GM23338 (cell line): ENCODE data around the gene SERPINA5. TPM values are rescaled to one million over a fixed set of nuclear protein-coding genes. Genes with fewer than 3 reads are reported as not detected.

ENCODE experiments used
- ATAC-seq: fragments of 200-7000 bp; cut with Tn5 transposase; 3 replicates; pipeline ENCODE4 v1.9.1; 2020
- DNase-seq: peaks from one replicate; pipeline ENCODE4 v3.0.0-alpha.2; 2015; ENCODE audit warnings: low spot score
- H2AFZ ChIP-seq: fragments of 200-600 bp; sonication (generic); 2 replicates; pipeline ENCODE4 v1.8.0; 2016; ENCODE audit warnings: antibody characterized with exemption, mild to moderate bottlenecking, moderate library complexity
- H3F3A ChIP-seq: fragments of 200-600 bp; sonication (generic); replicated peaks from 2 replicates; pipeline ENCODE4 v1.8.0; 2017; ENCODE audit warnings: antibody characterized with exemption, mixed run types, low read depth
- H3K27ac ChIP-seq: fragments of 200-600 bp; sonication (generic); 2 replicates; pipeline ENCODE4 v1.6.1; 2016; ENCODE audit warnings: low read depth
- H3K27me3 ChIP-seq: fragments of 200-600 bp; sonication (generic); 2 replicates; pipeline ENCODE4 v1.8.0; 2016; ENCODE audit warnings: mild to moderate bottlenecking, mixed run types, moderate library complexity; ENCODE audit not compliant: insufficient read depth
- H3K36me3 ChIP-seq: fragments of 200-600 bp; sonication (generic); 2 replicates; pipeline ENCODE4 v1.8.0; 2016; ENCODE audit warnings: mild to moderate bottlenecking; ENCODE audit not compliant: insufficient read depth
- H3K4me1 ChIP-seq: fragments of 200-600 bp; sonication (generic); 2 replicates; pipeline ENCODE4 v1.8.0; 2016; ENCODE audit warnings: mild to moderate bottlenecking, moderate library complexity; ENCODE audit not compliant: insufficient read depth
- H3K4me2 ChIP-seq: fragments of 200-600 bp; sonication (generic); 2 replicates; pipeline ENCODE4 v1.7.1; 2017; ENCODE audit warnings: mixed run types
- H3K4me3 ChIP-seq: fragments of 200-600 bp; sonication (generic); 2 replicates; pipeline ENCODE4 v1.6.1; 2016; ENCODE audit warnings: mixed run types
- H3K79me2 ChIP-seq: fragments of 200-600 bp; sonication (generic); replicated peaks from 2 replicates; pipeline ENCODE4 v1.8.0; 2017; ENCODE audit warnings: mild to moderate bottlenecking; ENCODE audit not compliant: insufficient read depth
- H3K9me2 ChIP-seq: fragments of 200-600 bp; sonication (generic); 2 replicates; pipeline ENCODE4 v1.8.0; 2017; ENCODE audit not compliant: insufficient read depth
- H4K20me1 ChIP-seq: fragments of 200-600 bp; sonication (generic); replicated peaks from 2 replicates; pipeline ENCODE4 v1.8.0; 2017; ENCODE audit warnings: mild to moderate bottlenecking; ENCODE audit not compliant: insufficient read depth
- H3K27ac Mint-ChIP-seq: 2 replicates; pipeline ENCODE4 v1.8.0; 2020; ENCODE audit warnings: inconsistent platforms, mild to moderate bottlenecking, moderate library complexity, mixed read lengths
- H3K27me3 Mint-ChIP-seq: 3 replicates; pipeline ENCODE4 v1.8.0; 2022; ENCODE audit warnings: low read depth, mild to moderate bottlenecking, moderate library complexity, mixed read lengths, inconsistent platforms; ENCODE audit not compliant: insufficient read depth, poor library complexity
- H3K36me3 Mint-ChIP-seq: 3 replicates; pipeline ENCODE4 v1.8.0; 2021; ENCODE audit warnings: low read depth, mild to moderate bottlenecking, inconsistent platforms, moderate library complexity, mixed read lengths
- H3K4me1 Mint-ChIP-seq: 3 replicates; pipeline ENCODE4 v1.8.0; 2020; ENCODE audit warnings: mild to moderate bottlenecking, inconsistent platforms, mixed read lengths
- H3K4me3 Mint-ChIP-seq: 3 replicates; pipeline ENCODE4 v1.8.0; 2021; ENCODE audit warnings: moderate library complexity, mild to moderate bottlenecking, inconsistent platforms, mixed read lengths
- H3K9me3 Mint-ChIP-seq: 3 replicates; pipeline ENCODE4 v1.8.0; 2020; ENCODE audit warnings: moderate library complexity, mild to moderate bottlenecking, inconsistent platforms, mixed read lengths
- CREB1 ChIP-seq: fragments of 250-450 bp; sonication (Bioruptor Pico); IDR thresholded peaks from 2 replicates; pipeline ENCODE4 v1.5.0; 2020; ENCODE audit warnings: low read depth, mild to moderate bottlenecking, moderate library complexity
- EZH2 ChIP-seq: fragments of 200-600 bp; sonication (generic); IDR thresholded peaks from one replicate; pipeline ENCODE4 v1.8.0; 2017; ENCODE audit warnings: antibody characterized with exemption, mild to moderate bottlenecking, low read depth; ENCODE audit not compliant: unreplicated experiment
- EZH2phosphoT487 ChIP-seq: fragments of 200-600 bp; sonication (generic); IDR thresholded peaks from one replicate; pipeline ENCODE4 v1.8.1; 2018; ENCODE audit warnings: antibody characterized with exemption; ENCODE audit not compliant: unreplicated experiment
- JUNB ChIP-seq: IDR thresholded peaks from one replicate; pipeline ENCODE4 v1.6.1; 2016; ENCODE audit warnings: antibody characterized with exemption; ENCODE audit not compliant: unreplicated experiment
- NANOG ChIP-seq: IDR thresholded peaks from 2 replicates; pipeline ENCODE4 v1.6.1; 2016; ENCODE audit warnings: antibody characterized with exemption, borderline replicate concordance
- POLR2AphosphoS5 ChIP-seq: IDR thresholded peaks from 2 replicates; pipeline ENCODE4 v1.6.1; 2016; ENCODE audit warnings: antibody characterized with exemption, low read depth
- STAT1 ChIP-seq: IDR thresholded peaks from one replicate; pipeline ENCODE4 v1.6.1; 2016; ENCODE audit warnings: antibody characterized with exemption; ENCODE audit not compliant: unreplicated experiment
- ZNF114 ChIP-seq: fragments of 250-450 bp; sonication (Bioruptor Pico); IDR thresholded peaks from 2 replicates; pipeline ENCODE4 v1.5.0; 2020; ENCODE audit warnings: mild to moderate bottlenecking, moderate library complexity
- ZNF331 ChIP-seq: fragments of 250-450 bp; sonication (Bioruptor Pico); IDR thresholded peaks from 2 replicates; pipeline ENCODE4 v1.5.0; 2020; ENCODE audit warnings: low read depth, mild to moderate bottlenecking, moderate library complexity
- polyA plus RNA-seq: library from polyadenylated mRNA; unstranded; fragments of >200 nt; fragmentation: Nextera tagmentation; extraction: Ambion mirVana; gene quantifications from 2 replicates; pipeline ENCODE4 v1.2.1, GENCODE V29; 2016
- total RNA-seq: library from RNA; depleted of rRNA; stranded (reverse); fragments of >200 nt; shearing (Covaris generic); gene quantifications from 2 replicates; pipeline ENCODE4 v1.2.3, GENCODE V29; 2014
- TF ChIP-seq, protein P1 (sequence below): IDR thresholded peaks from 2 replicates; pipeline ENCODE4 v1.6.1; 2016; ENCODE audit warnings: antibody characterized with exemption
- TF ChIP-seq, protein P2 (sequence below): fragments of 250-450 bp; sonication (Bioruptor Pico); IDR thresholded peaks from 2 replicates; pipeline ENCODE4 v1.5.0; 2020; ENCODE audit warnings: mild to moderate bottlenecking, moderate library complexity
- TF ChIP-seq, protein P3 (sequence below), 2 experiments: fragments of 200-600 bp in 1 of 2; sonication (generic) in 1 of 2; conservative IDR thresholded peaks; 2 replicates each; pipeline versions ENCODE4 v1.5.1 to v1.6.1; 2016 to 2017; ENCODE audit warnings: antibody characterized with exemption in 2 of 2, low read depth in 2 of 2, mild to moderate bottlenecking in 2 of 2, moderate library complexity in 1 of 2
- TF ChIP-seq, protein P4 (sequence below): IDR thresholded peaks from one replicate; pipeline ENCODE4 v1.6.1; 2018; ENCODE audit warnings: antibody characterized with exemption; ENCODE audit not compliant: unreplicated experiment

SERPINA5 gene
- total and polyA plus RNA-seq, 2 experiments from 2014 or later = 0.81 to 0.90 TPM

DNA sequence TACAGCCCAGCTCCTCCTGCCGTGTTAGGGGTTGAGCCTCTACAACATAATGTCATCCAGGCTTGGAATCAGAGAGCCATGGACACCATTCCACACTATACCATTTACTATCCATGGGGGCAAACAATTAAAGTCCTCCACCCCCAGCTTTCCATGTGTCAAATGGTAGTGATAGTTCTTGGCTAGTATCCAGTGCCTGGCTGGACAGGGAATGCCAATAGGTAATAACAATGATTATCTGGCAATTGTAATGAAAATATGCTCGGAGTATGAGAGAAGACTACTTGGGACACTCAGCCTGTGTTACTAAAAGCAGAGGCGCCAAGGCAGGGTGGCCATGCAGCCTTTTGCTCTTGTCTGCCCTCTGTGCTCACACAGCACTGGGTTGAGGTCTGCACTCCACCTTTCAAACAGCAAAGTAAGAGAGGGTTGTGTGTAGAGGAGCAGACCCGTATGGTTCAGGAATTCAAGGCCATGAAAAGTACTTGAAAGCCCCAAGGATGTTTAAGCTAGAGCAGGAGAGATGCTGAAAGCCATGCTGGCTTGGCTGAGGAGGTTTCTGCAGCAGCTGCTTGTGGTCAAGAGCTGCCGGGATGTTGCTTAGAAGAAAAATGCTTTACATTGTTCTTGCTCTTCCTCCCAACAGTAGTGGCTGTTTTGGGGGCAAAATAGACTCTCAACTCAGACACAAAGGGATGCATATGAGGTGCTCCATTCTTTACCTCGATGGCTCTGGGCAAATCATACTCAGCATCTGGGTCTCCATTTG lies 41.6 kb downstream of the SERPINA5 start:
- no peak overlapping the region for H3K27ac ChIP-seq
- no peaks in the 10 kb centered on the region for H3K79me2 ChIP-seq
- H3K36me3 Mint-ChIP-seq = peaks cover 11% of the 10 kb centered on the region; the same call in 2 of the 3 replicates
- H3K4me1 Mint-ChIP-seq = no peaks in the 10 kb centered on the region
- no peak overlapping the region for H3K4me3 ChIP-seq
- no peak overlapping the region for H2AFZ ChIP-seq
- H3K27me3 Mint-ChIP-seq = peaks cover 8% of the 10 kb centered on the region
- H3F3A ChIP-seq = no peaks in the 10 kb centered on the region
- no peaks in the 10 kb centered on the region; the same call in 1 of the 2 replicates for H3K9me2 ChIP-seq
- H3K27me3 ChIP-seq = no peaks in the 10 kb centered on the region
- DNase-seq (no peak), ATAC-seq (no peak)
- no peak overlapping the region for H3K27ac Mint-ChIP-seq
- no peak overlapping the region for H3K4me3 Mint-ChIP-seq
- TF ChIP-seq EZH2 = no peak
- TF ChIP-seq EZH2phosphoT487 = no peak
- no peak for TF ChIP-seq ZNF114 (CRISPR knock-in tag)
- TF ChIP-seq, protein P1, sequence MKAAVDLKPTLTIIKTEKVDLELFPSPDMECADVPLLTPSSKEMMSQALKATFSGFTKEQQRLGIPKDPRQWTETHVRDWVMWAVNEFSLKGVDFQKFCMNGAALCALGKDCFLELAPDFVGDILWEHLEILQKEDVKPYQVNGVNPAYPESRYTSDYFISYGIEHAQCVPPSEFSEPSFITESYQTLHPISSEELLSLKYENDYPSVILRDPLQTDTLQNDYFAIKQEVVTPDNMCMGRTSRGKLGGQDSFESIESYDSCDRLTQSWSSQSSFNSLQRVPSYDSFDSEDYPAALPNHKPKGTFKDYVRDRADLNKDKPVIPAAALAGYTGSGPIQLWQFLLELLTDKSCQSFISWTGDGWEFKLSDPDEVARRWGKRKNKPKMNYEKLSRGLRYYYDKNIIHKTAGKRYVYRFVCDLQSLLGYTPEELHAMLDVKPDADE = no peak
- TF ChIP-seq, protein P2, sequence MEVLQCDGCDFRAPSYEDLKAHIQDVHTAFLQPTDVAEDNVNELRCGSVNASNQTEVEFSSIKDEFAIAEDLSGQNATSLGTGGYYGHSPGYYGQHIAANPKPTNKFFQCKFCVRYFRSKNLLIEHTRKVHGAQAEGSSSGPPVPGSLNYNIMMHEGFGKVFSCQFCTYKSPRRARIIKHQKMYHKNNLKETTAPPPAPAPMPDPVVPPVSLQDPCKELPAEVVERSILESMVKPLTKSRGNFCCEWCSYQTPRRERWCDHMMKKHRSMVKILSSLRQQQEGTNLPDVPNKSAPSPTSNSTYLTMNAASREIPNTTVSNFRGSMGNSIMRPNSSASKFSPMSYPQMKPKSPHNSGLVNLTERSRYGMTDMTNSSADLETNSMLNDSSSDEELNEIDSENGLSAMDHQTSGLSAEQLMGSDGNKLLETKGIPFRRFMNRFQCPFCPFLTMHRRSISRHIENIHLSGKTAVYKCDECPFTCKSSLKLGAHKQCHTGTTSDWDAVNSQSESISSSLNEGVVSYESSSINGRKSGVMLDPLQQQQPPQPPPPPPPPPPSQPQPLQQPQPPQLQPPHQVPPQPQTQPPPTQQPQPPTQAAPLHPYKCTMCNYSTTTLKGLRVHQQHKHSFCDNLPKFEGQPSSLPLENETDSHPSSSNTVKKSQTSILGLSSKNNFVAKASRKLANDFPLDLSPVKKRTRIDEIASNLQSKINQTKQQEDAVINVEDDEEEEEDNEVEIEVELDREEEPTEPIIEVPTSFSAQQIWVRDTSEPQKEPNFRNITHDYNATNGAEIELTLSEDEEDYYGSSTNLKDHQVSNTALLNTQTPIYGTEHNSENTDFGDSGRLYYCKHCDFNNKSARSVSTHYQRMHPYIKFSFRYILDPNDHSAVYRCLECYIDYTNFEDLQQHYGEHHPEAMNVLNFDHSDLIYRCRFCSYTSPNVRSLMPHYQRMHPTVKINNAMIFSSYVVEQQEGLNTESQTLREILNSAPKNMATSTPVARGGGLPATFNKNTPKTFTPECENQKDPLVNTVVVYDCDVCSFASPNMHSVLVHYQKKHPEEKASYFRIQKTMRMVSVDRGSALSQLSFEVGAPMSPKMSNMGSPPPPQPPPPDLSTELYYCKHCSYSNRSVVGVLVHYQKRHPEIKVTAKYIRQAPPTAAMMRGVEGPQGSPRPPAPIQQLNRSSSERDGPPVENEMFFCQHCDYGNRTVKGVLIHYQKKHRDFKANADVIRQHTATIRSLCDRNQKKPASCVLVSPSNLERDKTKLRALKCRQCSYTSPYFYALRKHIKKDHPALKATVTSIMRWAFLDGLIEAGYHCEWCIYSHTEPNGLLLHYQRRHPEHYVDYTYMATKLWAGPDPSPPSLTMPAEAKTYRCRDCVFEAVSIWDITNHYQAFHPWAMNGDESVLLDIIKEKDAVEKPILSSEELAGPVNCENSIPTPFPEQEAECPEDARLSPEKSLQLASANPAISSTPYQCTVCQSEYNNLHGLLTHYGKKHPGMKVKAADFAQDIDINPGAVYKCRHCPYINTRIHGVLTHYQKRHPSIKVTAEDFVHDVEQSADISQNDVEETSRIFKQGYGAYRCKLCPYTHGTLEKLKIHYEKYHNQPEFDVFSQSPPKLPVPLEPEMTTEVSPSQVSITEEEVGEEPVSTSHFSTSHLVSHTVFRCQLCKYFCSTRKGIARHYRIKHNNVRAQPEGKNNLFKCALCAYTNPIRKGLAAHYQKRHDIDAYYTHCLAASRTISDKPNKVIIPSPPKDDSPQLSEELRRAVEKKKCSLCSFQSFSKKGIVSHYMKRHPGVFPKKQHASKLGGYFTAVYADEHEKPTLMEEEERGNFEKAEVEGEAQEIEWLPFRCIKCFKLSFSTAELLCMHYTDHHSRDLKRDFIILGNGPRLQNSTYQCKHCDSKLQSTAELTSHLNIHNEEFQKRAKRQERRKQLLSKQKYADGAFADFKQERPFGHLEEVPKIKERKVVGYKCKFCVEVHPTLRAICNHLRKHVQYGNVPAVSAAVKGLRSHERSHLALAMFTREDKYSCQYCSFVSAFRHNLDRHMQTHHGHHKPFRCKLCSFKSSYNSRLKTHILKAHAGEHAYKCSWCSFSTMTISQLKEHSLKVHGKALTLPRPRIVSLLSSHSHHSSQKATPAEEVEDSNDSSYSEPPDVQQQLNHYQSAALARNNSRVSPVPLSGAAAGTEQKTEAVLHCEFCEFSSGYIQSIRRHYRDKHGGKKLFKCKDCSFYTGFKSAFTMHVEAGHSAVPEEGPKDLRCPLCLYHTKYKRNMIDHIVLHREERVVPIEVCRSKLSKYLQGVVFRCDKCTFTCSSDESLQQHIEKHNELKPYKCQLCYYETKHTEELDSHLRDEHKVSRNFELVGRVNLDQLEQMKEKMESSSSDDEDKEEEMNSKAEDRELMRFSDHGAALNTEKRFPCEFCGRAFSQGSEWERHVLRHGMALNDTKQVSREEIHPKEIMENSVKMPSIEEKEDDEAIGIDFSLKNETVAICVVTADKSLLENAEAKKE = no peak
- TF ChIP-seq ZNF331 (CRISPR knock-in tag) = no peak
- no peak for TF ChIP-seq JUNB
- TF ChIP-seq, protein P3, sequence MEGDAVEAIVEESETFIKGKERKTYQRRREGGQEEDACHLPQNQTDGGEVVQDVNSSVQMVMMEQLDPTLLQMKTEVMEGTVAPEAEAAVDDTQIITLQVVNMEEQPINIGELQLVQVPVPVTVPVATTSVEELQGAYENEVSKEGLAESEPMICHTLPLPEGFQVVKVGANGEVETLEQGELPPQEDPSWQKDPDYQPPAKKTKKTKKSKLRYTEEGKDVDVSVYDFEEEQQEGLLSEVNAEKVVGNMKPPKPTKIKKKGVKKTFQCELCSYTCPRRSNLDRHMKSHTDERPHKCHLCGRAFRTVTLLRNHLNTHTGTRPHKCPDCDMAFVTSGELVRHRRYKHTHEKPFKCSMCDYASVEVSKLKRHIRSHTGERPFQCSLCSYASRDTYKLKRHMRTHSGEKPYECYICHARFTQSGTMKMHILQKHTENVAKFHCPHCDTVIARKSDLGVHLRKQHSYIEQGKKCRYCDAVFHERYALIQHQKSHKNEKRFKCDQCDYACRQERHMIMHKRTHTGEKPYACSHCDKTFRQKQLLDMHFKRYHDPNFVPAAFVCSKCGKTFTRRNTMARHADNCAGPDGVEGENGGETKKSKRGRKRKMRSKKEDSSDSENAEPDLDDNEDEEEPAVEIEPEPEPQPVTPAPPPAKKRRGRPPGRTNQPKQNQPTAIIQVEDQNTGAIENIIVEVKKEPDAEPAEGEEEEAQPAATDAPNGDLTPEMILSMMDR (conservative IDR thresholded peaks at IDR 0.05; ENCODE audit: low read depth in 2 of 2) = no peak
- TF ChIP-seq CREB1 = no peak
- no peak for TF ChIP-seq STAT1
- TF ChIP-seq NANOG = no peak
- TF ChIP-seq, protein P4, sequence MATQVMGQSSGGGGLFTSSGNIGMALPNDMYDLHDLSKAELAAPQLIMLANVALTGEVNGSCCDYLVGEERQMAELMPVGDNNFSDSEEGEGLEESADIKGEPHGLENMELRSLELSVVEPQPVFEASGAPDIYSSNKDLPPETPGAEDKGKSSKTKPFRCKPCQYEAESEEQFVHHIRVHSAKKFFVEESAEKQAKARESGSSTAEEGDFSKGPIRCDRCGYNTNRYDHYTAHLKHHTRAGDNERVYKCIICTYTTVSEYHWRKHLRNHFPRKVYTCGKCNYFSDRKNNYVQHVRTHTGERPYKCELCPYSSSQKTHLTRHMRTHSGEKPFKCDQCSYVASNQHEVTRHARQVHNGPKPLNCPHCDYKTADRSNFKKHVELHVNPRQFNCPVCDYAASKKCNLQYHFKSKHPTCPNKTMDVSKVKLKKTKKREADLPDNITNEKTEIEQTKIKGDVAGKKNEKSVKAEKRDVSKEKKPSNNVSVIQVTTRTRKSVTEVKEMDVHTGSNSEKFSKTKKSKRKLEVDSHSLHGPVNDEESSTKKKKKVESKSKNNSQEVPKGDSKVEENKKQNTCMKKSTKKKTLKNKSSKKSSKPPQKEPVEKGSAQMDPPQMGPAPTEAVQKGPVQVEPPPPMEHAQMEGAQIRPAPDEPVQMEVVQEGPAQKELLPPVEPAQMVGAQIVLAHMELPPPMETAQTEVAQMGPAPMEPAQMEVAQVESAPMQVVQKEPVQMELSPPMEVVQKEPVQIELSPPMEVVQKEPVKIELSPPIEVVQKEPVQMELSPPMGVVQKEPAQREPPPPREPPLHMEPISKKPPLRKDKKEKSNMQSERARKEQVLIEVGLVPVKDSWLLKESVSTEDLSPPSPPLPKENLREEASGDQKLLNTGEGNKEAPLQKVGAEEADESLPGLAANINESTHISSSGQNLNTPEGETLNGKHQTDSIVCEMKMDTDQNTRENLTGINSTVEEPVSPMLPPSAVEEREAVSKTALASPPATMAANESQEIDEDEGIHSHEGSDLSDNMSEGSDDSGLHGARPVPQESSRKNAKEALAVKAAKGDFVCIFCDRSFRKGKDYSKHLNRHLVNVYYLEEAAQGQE = no peak
- no peak for TF ChIP-seq POLR2AphosphoS5
- no peaks in the 10 kb centered on the region for H3K36me3 ChIP-seq
- H3K4me2 ChIP-seq = no peak overlapping the region
- no peaks in the 10 kb centered on the region for H3K4me1 ChIP-seq
- no peaks in the 10 kb centered on the region for H4K20me1 ChIP-seq
- H3K9me3 Mint-ChIP-seq = peaks cover 28% of the 10 kb centered on the region
